Loucy (cell line): ENCODE measurements around the gene SORCS1.
"Not testable (repeated sequence)": the region's sequence is repeated elsewhere in the genome, so short reads cannot be mapped to it uniquely, and the experiment has no call there.

Experiments used
- H2AFZ ChIP-seq: fragments of 200-600 bp; sonication (generic); 2 replicates; pipeline ENCODE4 v1.6.0; 2016; ENCODE audit warnings: antibody characterized with exemption, mild to moderate bottlenecking, low read length, moderate library complexity
- H3F3A ChIP-seq: fragments of 200-600 bp; 2 replicates; pipeline ENCODE4 v1.6.0; 2016; ENCODE audit warnings: antibody characterized with exemption, low read depth, mild to moderate bottlenecking
- H3K27me3 ChIP-seq: fragments of 200-600 bp; sonication (generic); 2 replicates; pipeline ENCODE4 v1.6.1; 2014; ENCODE audit warnings: low read length, mild to moderate bottlenecking; ENCODE audit not compliant: insufficient read depth, poor library complexity, severe bottlenecking
- H3K36me3 ChIP-seq: fragments of 200-600 bp; sonication (generic); 2 replicates; pipeline ENCODE4 v1.6.1; 2016; ENCODE audit warnings: low read length; ENCODE audit not compliant: insufficient read depth
- H3K4me1 ChIP-seq: fragments of 200-600 bp; sonication (generic); 2 replicates; pipeline ENCODE4 v1.5.1; 2014; ENCODE audit warnings: low read length, mild to moderate bottlenecking; ENCODE audit not compliant: insufficient read depth, poor library complexity, severe bottlenecking
- H3K4me2 ChIP-seq: fragments of 200-600 bp; sonication (generic); 2 replicates; pipeline ENCODE4 v1.6.0; 2014; ENCODE audit warnings: antibody characterized with exemption, low read length, low read depth, mild to moderate bottlenecking; ENCODE audit not compliant: poor library complexity, severe bottlenecking
- H3K4me3 ChIP-seq: fragments of 200-600 bp; sonication (generic); 2 replicates; pipeline ENCODE4 v1.5.1; 2014; ENCODE audit warnings: low read length, mild to moderate bottlenecking, mixed read lengths; ENCODE audit not compliant: poor library complexity, severe bottlenecking
- H3K79me2 ChIP-seq: fragments of 200-600 bp; sonication (generic); 2 replicates; pipeline ENCODE4 v1.6.1; 2014; ENCODE audit warnings: low read length; ENCODE audit not compliant: insufficient read depth
- H3K9ac ChIP-seq: fragments of 200-600 bp; sonication (generic); 2 replicates; pipeline ENCODE4 v1.6.0; 2014; ENCODE audit warnings: mild to moderate bottlenecking, low read depth, low read length, moderate library complexity; ENCODE audit not compliant: poor library complexity, severe bottlenecking
- H3K9me2 ChIP-seq: fragments of 200-600 bp; sonication (generic); replicated peaks from 2 replicates; pipeline ENCODE4 v1.6.1; 2016; ENCODE audit warnings: low read depth, low read length, mixed read lengths
- H3K9me3 ChIP-seq: fragments of 200-600 bp; sonication (generic); 2 replicates; pipeline ENCODE4 v1.6.1; 2014; ENCODE audit warnings: mild to moderate bottlenecking, antibody characterized with exemption, low read length, low read depth; ENCODE audit not compliant: insufficient read depth
- H4K20me1 ChIP-seq: fragments of 200-600 bp; sonication (generic); 2 replicates; pipeline ENCODE4 v1.6.0; 2014; ENCODE audit warnings: antibody characterized with exemption, low read length, mild to moderate bottlenecking; ENCODE audit not compliant: insufficient read depth, poor library complexity, severe bottlenecking
- EZH2phosphoT487 ChIP-seq: fragments of 200-600 bp; IDR thresholded peaks from 2 replicates; pipeline ENCODE4 v1.6.1; 2018; ENCODE audit warnings: antibody characterized with exemption, mild to moderate bottlenecking, moderate library complexity, borderline replicate concordance
- TF ChIP-seq, protein P1 (sequence below): fragments of 200-600 bp; sonication (generic); conservative IDR thresholded peaks from 2 replicates; pipeline ENCODE4 v1.5.1; 2014; ENCODE audit warnings: mild to moderate bottlenecking, antibody characterized with exemption, low read length

SORCS1 gene

DNA sequence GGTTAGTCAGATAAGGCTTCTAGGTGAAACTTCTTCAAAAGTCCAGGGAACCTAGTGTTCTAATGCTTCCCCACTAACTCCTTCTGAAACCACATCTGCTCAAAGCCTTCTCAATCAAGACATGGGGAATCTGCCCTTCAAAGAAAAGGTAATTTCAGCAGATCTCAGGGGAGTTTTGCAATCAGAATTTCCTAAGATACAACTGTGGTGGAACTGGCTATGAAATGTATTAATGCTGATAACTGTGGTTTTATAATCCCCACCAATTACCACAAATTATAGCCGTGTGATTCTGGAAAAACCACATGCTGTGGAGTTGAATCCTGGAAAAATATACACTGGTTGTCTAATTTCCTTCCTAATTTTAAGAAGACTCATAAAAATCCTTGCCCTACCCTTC, 233.8 kb downstream of the SORCS1 start:
- Histone ChIP-seq H3K36me3 (no peaks in the 10 kb centered on the region), H2AFZ (no peak overlapping the region), H3K9me2 (no peaks in the 10 kb centered on the region), H3K4me3 (no peak overlapping the region), H3K4me2 (no peak overlapping the region), H3K9me3 (no peaks in the 10 kb centered on the region), H3K4me1 (peaks cover 5% of the 10 kb centered on the region), H4K20me1 (no peaks in the 10 kb centered on the region), H3K79me2 (no peaks in the 10 kb centered on the region), H3F3A (no peaks in the 10 kb centered on the region), H3K9ac (no peak overlapping the region), H3K27me3 (no peaks in the 10 kb centered on the region)
- TF ChIP-seq, protein P1, sequence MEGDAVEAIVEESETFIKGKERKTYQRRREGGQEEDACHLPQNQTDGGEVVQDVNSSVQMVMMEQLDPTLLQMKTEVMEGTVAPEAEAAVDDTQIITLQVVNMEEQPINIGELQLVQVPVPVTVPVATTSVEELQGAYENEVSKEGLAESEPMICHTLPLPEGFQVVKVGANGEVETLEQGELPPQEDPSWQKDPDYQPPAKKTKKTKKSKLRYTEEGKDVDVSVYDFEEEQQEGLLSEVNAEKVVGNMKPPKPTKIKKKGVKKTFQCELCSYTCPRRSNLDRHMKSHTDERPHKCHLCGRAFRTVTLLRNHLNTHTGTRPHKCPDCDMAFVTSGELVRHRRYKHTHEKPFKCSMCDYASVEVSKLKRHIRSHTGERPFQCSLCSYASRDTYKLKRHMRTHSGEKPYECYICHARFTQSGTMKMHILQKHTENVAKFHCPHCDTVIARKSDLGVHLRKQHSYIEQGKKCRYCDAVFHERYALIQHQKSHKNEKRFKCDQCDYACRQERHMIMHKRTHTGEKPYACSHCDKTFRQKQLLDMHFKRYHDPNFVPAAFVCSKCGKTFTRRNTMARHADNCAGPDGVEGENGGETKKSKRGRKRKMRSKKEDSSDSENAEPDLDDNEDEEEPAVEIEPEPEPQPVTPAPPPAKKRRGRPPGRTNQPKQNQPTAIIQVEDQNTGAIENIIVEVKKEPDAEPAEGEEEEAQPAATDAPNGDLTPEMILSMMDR, result no peak
- no peak for TF ChIP-seq EZH2phosphoT487

- H2AFZ ChIP-seq, result no peak overlapping the region
- H3K27me3 ChIP-seq, result no peaks in the 10 kb centered on the region
- no peaks in the 10 kb centered on the region for H3K36me3 ChIP-seq
- peaks cover 5% of the 10 kb centered on the region for H3K4me1 ChIP-seq
- no peak overlapping the region for H3K4me2 ChIP-seq
- no peaks in the 10 kb centered on the region for H3K9me2 ChIP-seq
- no peak overlapping the region for H3K4me3 ChIP-seq
- no peaks in the 10 kb centered on the region for H3K9me3 ChIP-seq
- H3K9ac ChIP-seq, result no peak overlapping the region
- no peaks in the 10 kb centered on the region for H3F3A ChIP-seq
- H4K20me1 ChIP-seq, result no peaks in the 10 kb centered on the region
- no peak for TF ChIP-seq EZH2phosphoT487
- TF ChIP-seq, protein P1, result no peak
- no peaks in the 10 kb centered on the region for H3K79me2 ChIP-seq
Measured at GRCh38 chr10:106929291-106929895, 235.1 kb downstream of the SORCS1 start.

DNA sequence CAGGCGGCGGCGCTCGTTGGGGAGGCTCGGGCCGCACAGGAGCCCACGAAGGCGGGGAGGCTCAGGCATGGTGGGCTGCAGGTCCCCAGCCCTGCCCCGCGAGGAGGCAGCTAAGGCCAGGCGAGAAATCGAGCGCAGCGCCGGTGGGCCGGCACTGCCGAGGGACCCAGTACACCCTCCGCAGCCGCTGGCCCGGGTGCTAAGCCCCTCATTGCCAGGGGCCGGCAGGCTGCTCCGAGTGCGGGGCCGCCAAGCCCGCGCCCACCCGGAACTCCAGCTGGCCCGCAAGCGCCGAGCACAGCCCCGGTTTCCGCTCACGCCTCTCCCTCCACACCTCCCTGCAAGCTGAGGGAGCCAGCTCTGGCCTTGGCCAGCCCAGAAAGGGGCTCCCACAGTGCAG, 236.4 kb downstream of the SORCS1 start:
- not testable (repeated sequence) for H3K4me2 ChIP-seq, H3F3A ChIP-seq, H3K4me1 ChIP-seq, H3K9me3 ChIP-seq, H2AFZ ChIP-seq, H3K79me2 ChIP-seq, H4K20me1 ChIP-seq, H3K9ac ChIP-seq, H3K27me3 ChIP-seq, H3K9me2 ChIP-seq, H3K4me3 ChIP-seq, H3K36me3 ChIP-seq

DNA sequence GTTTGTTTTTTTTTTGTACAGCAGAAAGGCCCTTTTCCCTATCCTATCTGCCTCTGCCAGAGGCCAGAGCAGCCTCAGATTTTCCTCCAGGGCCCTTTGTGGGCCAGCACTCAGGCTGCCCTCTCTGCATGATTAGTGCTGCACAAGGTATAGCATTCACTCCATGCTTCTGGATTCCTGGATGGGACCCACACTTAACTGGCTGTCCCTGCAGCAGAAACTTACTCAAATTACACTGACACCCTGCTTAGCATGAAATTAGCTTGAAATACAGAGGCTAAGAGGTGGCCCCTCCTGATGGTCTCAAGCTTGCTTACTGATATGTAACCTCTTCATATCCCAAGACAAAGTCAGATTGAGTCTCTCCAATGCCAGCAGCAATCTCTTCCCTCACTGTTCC, 239.3 kb downstream of the SORCS1 start:
- H3K4me2 ChIP-seq, result no peak overlapping the region
- H3K27me3 ChIP-seq, result no peaks in the 10 kb centered on the region

More for the DNA sequence above, 239.3 kb downstream of the SORCS1 start:
- TF ChIP-seq EZH2phosphoT487, result no peak
- TF ChIP-seq, protein P1, result no peak
- H2AFZ ChIP-seq, result no peak overlapping the region
- H4K20me1 ChIP-seq, result no peaks in the 10 kb centered on the region
- H3K9me3 ChIP-seq, result no peaks in the 10 kb centered on the region
- no peaks in the 10 kb centered on the region for H3K36me3 ChIP-seq
- no peak overlapping the region for H3K4me3 ChIP-seq
- no peaks in the 10 kb centered on the region for H3K79me2 ChIP-seq
- H3K4me1 ChIP-seq, result no peaks in the 10 kb centered on the region
- H3K9me2 ChIP-seq, result no peaks in the 10 kb centered on the region
- no peak overlapping the region for H3K9ac ChIP-seq
- H3F3A ChIP-seq, result no peaks in the 10 kb centered on the region
